ENCODE measurements around the gene B4GALNT2. TPM values are rescaled to one million over a fixed set of nuclear protein-coding genes. Genes with fewer than 3 reads are reported as not detected.

B4GALNT2 gene
- total RNA-seq, 2 experiments from 2014 or later = 0.06 to 0.16 TPM

DNA sequence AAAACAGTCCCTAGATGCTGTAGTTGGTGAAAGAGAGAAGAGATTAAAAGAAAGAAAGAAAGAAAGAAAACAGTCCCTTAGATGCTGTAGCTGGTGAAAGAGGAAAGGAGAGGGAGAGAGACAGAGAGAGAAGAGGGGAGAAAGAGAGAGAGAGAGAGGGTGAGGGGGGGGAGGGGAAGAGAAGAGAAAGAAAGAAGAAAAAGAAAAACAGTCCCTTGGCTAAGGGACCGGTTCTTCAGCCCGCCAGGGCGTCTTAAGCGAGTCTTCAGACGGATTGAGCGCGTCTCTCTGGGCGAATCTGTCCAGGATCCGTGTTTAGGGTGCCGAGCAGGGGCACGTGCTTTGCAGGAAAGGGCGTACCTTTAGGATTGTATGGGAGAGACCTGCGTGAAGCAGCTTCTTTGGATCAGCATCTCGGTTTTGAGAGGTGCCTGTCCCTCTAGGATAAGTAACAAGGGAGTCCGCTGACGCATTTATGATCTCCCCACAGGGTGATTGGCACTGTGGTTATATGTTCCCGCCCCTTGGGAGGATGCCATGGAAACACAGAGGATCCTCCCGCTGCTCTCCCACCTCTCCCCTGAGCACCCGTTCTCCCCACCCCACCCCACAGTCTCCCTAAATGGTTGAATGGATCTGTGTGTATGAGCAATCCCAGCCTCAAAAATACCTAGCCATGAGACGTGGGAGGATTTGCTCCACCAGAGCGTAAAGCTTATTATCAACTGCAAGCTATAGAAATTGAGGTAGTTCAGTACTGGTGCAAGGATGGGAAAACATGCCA, 61.1 kb downstream of the B4GALNT2 start:
- Histone ChIP-seq H3K9me3 (ENCODE audit: control insufficient read depth in 1 of 2, insufficient read depth in 1 of 2, low read length in 2 of 2) (no peaks in the 10 kb centered on the region), H3K36me3 (ENCODE audit: insufficient read depth, low read length) (no peaks in the 10 kb centered on the region), H3K27ac (ENCODE audit: low read depth in 1 of 2, low read length in 2 of 2) (peak overlapping the region in 1 of 2 donors; percentile 92), H3K27me3 (ENCODE audit: control insufficient read depth in 1 of 2, insufficient read depth in 2 of 2, low read length in 2 of 2) (no peaks in the 10 kb centered on the region), H3K4me3 (ENCODE audit: low read length) (peak overlapping the region; percentile 81), H3K4me1 (ENCODE audit: insufficient read depth, low read length) (peaks cover 25% of the 10 kb centered on the region)
- H3K36me3 Mint-ChIP-seq (ENCODE audit: low read depth) = peaks cover 16% of the 10 kb centered on the region
- ATAC-seq (ENCODE audit: poor library complexity) = no peak
- H3K4me1 Mint-ChIP-seq (ENCODE audit: low read depth) = peaks cover 33% of the 10 kb centered on the region
- peak overlapping the region; percentile 98 for H3K27ac Mint-ChIP-seq
- ChIA-PET CTCF (interaction anchor here (0.6 to 4.9 kb wide), 5 partner anchors 13 to 36 kb away, joined by 3 to 46 read pairs (median 5); no protein-coding TSS in a partner anchor), POLR2A (interaction anchor here (0.9 to 4.2 kb wide), 9 partner anchors 12 to 38 kb away, joined by 3 to 64 read pairs (median 21); partner anchors contain the start of genes ABI3 and GNGT2)
- peak in 6 of 14 experiments; percentile 4 to 59 (median 36) for DNase-seq
- H3K9me3 Mint-ChIP-seq = no peaks in the 10 kb centered on the region
- TF ChIP-seq, protein P1, sequence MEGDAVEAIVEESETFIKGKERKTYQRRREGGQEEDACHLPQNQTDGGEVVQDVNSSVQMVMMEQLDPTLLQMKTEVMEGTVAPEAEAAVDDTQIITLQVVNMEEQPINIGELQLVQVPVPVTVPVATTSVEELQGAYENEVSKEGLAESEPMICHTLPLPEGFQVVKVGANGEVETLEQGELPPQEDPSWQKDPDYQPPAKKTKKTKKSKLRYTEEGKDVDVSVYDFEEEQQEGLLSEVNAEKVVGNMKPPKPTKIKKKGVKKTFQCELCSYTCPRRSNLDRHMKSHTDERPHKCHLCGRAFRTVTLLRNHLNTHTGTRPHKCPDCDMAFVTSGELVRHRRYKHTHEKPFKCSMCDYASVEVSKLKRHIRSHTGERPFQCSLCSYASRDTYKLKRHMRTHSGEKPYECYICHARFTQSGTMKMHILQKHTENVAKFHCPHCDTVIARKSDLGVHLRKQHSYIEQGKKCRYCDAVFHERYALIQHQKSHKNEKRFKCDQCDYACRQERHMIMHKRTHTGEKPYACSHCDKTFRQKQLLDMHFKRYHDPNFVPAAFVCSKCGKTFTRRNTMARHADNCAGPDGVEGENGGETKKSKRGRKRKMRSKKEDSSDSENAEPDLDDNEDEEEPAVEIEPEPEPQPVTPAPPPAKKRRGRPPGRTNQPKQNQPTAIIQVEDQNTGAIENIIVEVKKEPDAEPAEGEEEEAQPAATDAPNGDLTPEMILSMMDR (IDR thresholded peaks at IDR 0.05) = no peak
- peak overlapping the region; percentile 93 for H3K4me3 Mint-ChIP-seq
- H3K27me3 Mint-ChIP-seq = peaks cover 10% of the 10 kb centered on the region
- intact Hi-C loops (cut with DNase I, micrococcal nuclease) = loop anchor here (2.0 to 10.0 kb wide), 5 partner anchors 17 to 301 kb away; partner anchors contain the start of genes ABI3 (in 1 of the 2), ATP5MC1 (in 1 of the 2), GNGT2 (in 1 of the 2) and PHOSPHO1 (in 1 of the 2)

DNA sequence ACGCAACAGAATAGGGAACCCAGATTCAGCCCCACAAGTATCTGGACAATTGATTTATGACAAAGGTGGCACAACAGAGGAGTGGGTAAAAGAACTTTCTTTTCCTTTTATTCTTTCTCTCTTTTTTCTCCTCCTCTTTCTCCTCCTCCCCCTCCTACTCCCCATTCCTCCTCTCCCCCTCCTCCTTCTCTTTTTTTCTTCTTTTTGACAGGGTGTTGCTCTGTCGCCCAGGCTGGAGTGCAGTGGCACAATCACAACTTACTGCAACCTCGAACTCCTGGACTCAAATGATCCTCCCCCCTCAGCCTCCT, 61.7 kb downstream of the B4GALNT2 start:
- peaks cover 33% of the 10 kb centered on the region for H3K4me1 Mint-ChIP-seq (ENCODE audit: low read depth)
- CTCF ChIA-PET = interaction anchor here (4.9 kb wide), 1 partner anchor 14 kb away, joined by 46 read pairs; no protein-coding TSS in a partner anchor
- H3K4me3 ChIP-seq (ENCODE audit: low read length) = no peak overlapping the region
- TF ChIP-seq, protein P1 (IDR thresholded peaks at IDR 0.05) = no peak
- H3K27ac Mint-ChIP-seq = peak overlapping the region; percentile 98
- POLR2A ChIA-PET = interaction anchor here (0.9 to 4.0 kb wide), 4 partner anchors 16 to 33 kb away, joined by 3 to 64 read pairs (median 40); partner anchors contain the start of genes ABI3 and GNGT2
- H3K36me3 ChIP-seq (ENCODE audit: insufficient read depth, low read length) = no peaks in the 10 kb centered on the region
- DNase-seq = no peak
- H3K9me3 Mint-ChIP-seq = no peaks in the 10 kb centered on the region
- no peaks in the 10 kb centered on the region for H3K9me3 ChIP-seq (ENCODE audit: control insufficient read depth in 1 of 2, insufficient read depth in 1 of 2, low read length in 2 of 2)
- H3K4me1 ChIP-seq (ENCODE audit: insufficient read depth, low read length) = peaks cover 25% of the 10 kb centered on the region
- peaks cover 16% of the 10 kb centered on the region for H3K36me3 Mint-ChIP-seq (ENCODE audit: low read depth)
- no peak for ATAC-seq (ENCODE audit: poor library complexity)
- intact Hi-C loops (cut with DNase I, micrococcal nuclease) = loop anchor here (5.0 to 10.0 kb wide), 3 partner anchors 211 to 302 kb away; partner anchors contain the start of gene ATP5MC1 (in 1 of the 2)
- H3K27me3 ChIP-seq (ENCODE audit: control insufficient read depth in 1 of 2, insufficient read depth in 2 of 2, low read length in 2 of 2) = no peaks in the 10 kb centered on the region
- peak overlapping the region; percentile 93 for H3K4me3 Mint-ChIP-seq
- no peak overlapping the region for H3K27ac ChIP-seq (ENCODE audit: low read depth in 1 of 2, low read length in 2 of 2)
- peaks cover 10% of the 10 kb centered on the region for H3K27me3 Mint-ChIP-seq

DNA sequence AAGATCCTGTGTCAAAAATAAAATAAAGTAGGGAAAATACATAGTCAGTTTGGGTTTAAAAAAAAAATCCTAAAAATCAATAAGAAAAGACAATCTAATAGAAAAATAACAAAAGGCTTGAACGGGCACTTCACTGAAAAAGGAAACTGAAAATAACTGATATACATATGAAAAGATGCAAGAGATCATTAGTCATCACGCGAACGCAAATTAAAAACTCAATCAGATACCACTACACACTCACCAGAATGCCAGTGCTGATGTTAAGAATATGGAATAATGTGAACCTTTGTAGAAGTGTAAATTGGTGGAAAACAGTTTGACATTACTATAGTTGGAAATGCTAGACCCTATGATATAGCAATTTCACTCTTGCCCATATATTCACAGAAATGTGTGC, 63.2 kb downstream of the B4GALNT2 start:
- Mint-ChIP-seq H3K4me1 (ENCODE audit: low read depth) (peaks cover 28% of the 10 kb centered on the region), H3K36me3 (ENCODE audit: low read depth) (peaks cover 16% of the 10 kb centered on the region), H3K27ac (no peak overlapping the region), H3K4me3 (no peak overlapping the region), H3K9me3 (no peaks in the 10 kb centered on the region), H3K27me3 (peaks cover 10% of the 10 kb centered on the region)
- DNase-seq = no peak
- no peak for ATAC-seq (ENCODE audit: poor library complexity)
- no peaks in the 10 kb centered on the region for H3K27me3 ChIP-seq (ENCODE audit: control insufficient read depth in 1 of 2, insufficient read depth in 2 of 2, low read length in 2 of 2)
- no peak overlapping the region for H3K4me3 ChIP-seq (ENCODE audit: low read length)
- POLR2A ChIA-PET = interaction anchor here (0.7 kb wide), 1 partner anchor 9 kb away, joined by 3 read pairs; no protein-coding TSS in a partner anchor
- H3K27ac ChIP-seq (ENCODE audit: low read depth in 1 of 2, low read length in 2 of 2) = no peak overlapping the region
- H3K4me1 ChIP-seq (ENCODE audit: insufficient read depth, low read length) = peaks cover 23% of the 10 kb centered on the region
- intact Hi-C loops (cut with DNase I, micrococcal nuclease) = loop anchor here in 1 of 2 experiments (10.0 kb wide), 1 partner anchor 209 kb away; no protein-coding TSS in a partner anchor
- TF ChIP-seq, protein P1 (IDR thresholded peaks at IDR 0.05) = no peak
- CTCF ChIA-PET = no interaction called here
- no peaks in the 10 kb centered on the region for H3K9me3 ChIP-seq (ENCODE audit: control insufficient read depth in 1 of 2, insufficient read depth in 1 of 2, low read length in 2 of 2)
- H3K36me3 ChIP-seq (ENCODE audit: insufficient read depth, low read length) = no peaks in the 10 kb centered on the region

All from CD4-positive, alpha-beta T cell (primary cell).